ENCODE data around the gene RC3H1. TPM values are rescaled to one million over a fixed set of nuclear protein-coding genes. Genes with fewer than 3 reads are reported as not detected.
"Not testable (repeated sequence)": the region's sequence is repeated elsewhere in the genome, so short reads cannot be mapped to it uniquely, and the experiment has no call there.

RC3H1 gene
- total and polyA plus RNA-seq, 4 donors: 10.8 to 35.6 (median 23.4) TPM

GRCh38 chr1:174005032-174005431, 17.1 kb downstream of the RC3H1 start:
- no peak overlapping the region for H3K27ac ChIP-seq (ENCODE audit: low read depth, low read length)

GRCh38 chr1:174003867-174004266, 18.3 kb downstream of the RC3H1 start:
- Histone ChIP-seq H3K36me3 (ENCODE audit: control insufficient read depth, insufficient read depth, low read length) (peaks cover under 1% of the 10 kb centered on the region), H3K27ac (ENCODE audit: low read depth, low read length) (no peak overlapping the region), H3K27me3 (ENCODE audit: control insufficient read depth, insufficient read depth, low read length) (no peaks in the 10 kb centered on the region), H3K4me1 (ENCODE audit: control insufficient read depth, insufficient read depth, low read length) (no peaks in the 10 kb centered on the region), H3K4me3 (ENCODE audit: low read depth, low read length) (no peak overlapping the region), H3K9me3 (ENCODE audit: control insufficient read depth, insufficient read depth, low read length) (no peaks in the 10 kb centered on the region)
- no peak for DNase-seq (ENCODE audit: low read depth in 4 of 6, low spot score in 6 of 6)
- WGBS (ENCODE audit: insufficient coverage): 100% methylated on average over 2 of the region's 4 CpGs

More at GRCh38 chr1:174005032-174005431, 17.1 kb downstream of the RC3H1 start:
- Histone ChIP-seq H3K4me1 (ENCODE audit: control insufficient read depth, insufficient read depth, low read length) (no peaks in the 10 kb centered on the region), H3K9me3 (ENCODE audit: control insufficient read depth, insufficient read depth, low read length) (no peaks in the 10 kb centered on the region), H3K27me3 (ENCODE audit: control insufficient read depth, insufficient read depth, low read length) (no peaks in the 10 kb centered on the region), H3K36me3 (ENCODE audit: control insufficient read depth, insufficient read depth, low read length) (no peaks in the 10 kb centered on the region), H3K4me3 (ENCODE audit: low read depth, low read length) (no peak overlapping the region)
- peak in 2 of 6 donors; percentile 9 to 20 for DNase-seq (ENCODE audit: low read depth in 4 of 6, low spot score in 6 of 6)
- WGBS (ENCODE audit: insufficient coverage): no CpG with 5 or more reads among the region's 2 CpGs

DNA sequence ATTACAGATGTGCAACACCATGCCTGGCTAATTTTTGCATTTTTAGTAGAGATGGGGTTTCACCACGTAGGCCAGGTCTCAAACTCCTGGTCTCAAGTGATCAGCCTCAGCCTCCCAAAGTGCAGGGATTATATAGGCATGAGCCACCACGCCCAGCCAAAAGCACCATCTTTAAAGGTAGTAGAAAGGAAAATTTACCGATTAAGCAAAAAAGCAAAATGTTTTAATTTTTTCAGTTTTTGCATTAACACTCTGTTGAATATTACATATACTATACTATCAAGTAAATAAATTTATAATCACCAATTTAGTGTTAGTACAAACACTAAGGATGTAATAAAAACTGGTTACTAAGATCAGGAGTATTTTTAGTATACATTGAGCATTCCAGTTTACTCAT, 20.6 kb downstream of the RC3H1 start:
- Histone ChIP-seq H3K27ac (ENCODE audit: low read depth, low read length) (no peak overlapping the region), H3K27me3 (ENCODE audit: control insufficient read depth, insufficient read depth, low read length) (no peaks in the 10 kb centered on the region), H3K4me1 (ENCODE audit: control insufficient read depth, insufficient read depth, low read length) (no peaks in the 10 kb centered on the region), H3K4me3 (ENCODE audit: low read depth, low read length) (no peak overlapping the region), H3K36me3 (ENCODE audit: control insufficient read depth, insufficient read depth, low read length) (peaks cover 3% of the 10 kb centered on the region), H3K9me3 (ENCODE audit: control insufficient read depth, insufficient read depth, low read length) (no peaks in the 10 kb centered on the region)
- no peak for DNase-seq (ENCODE audit: low read depth in 4 of 6, low spot score in 6 of 6)
- WGBS (ENCODE audit: insufficient coverage): no CpG with 5 or more reads among the region's 3 CpGs

DNA sequence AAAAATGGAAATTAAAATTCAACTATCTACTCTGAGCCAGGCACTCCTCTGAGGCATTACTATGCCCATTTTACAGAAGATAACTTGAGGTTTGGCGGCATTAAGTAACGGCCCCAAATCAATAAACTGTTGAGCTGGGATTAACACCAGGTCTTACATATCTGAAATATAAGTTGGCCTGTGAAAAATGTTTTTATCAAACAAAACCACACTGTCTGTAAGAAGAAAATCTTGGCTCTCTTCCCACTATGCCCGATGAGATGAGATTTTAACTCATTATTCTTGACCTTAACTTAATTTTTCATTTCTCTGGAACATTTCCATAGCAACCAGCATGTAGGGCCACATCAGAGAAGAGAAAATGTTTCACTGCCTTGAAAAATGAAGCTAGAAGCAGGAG, 21.8 kb downstream of the RC3H1 start:
- Histone ChIP-seq H3K4me3 (ENCODE audit: low read depth, low read length) (no peak overlapping the region), H3K36me3 (ENCODE audit: control insufficient read depth, insufficient read depth, low read length) (peaks cover 9% of the 10 kb centered on the region), H3K27ac (ENCODE audit: low read depth, low read length) (no peak overlapping the region), H3K27me3 (ENCODE audit: control insufficient read depth, insufficient read depth, low read length) (no peaks in the 10 kb centered on the region), H3K9me3 (ENCODE audit: control insufficient read depth, insufficient read depth, low read length) (no peaks in the 10 kb centered on the region), H3K4me1 (ENCODE audit: control insufficient read depth, insufficient read depth, low read length) (no peaks in the 10 kb centered on the region)
- no CpG with 5 or more reads among the region's 3 CpGs for WGBS (ENCODE audit: insufficient coverage)
- peak in 2 of 6 donors; percentile 26 to 49 for DNase-seq (ENCODE audit: low read depth in 4 of 6, low spot score in 6 of 6)

DNA sequence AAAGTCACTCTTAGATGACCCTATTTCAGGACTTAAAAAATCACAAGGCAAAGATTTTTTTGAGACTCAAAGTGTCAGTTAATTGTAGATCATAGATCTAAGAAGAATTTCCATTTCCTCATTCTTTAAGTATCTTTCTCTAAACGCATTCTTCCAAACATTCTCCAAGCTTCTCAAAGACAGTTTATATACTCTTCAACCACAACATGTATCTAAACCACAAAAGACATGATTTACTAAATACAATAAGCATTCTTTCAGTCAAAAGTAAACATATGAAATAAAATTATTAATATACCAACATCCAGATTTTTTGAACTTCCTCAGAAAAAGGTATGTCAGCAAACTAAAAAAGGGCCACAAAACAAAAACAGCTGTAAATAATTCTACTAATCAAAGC, 24.4 kb downstream of the RC3H1 start:
- DNase-seq (ENCODE audit: low read depth in 4 of 6, low spot score in 6 of 6): no peak
- Histone ChIP-seq H3K9me3 (ENCODE audit: control insufficient read depth, insufficient read depth, low read length) (no peaks in the 10 kb centered on the region), H3K27me3 (ENCODE audit: control insufficient read depth, insufficient read depth, low read length) (no peaks in the 10 kb centered on the region), H3K27ac (ENCODE audit: low read depth, low read length) (no peak overlapping the region), H3K4me1 (ENCODE audit: control insufficient read depth, insufficient read depth, low read length) (no peaks in the 10 kb centered on the region), H3K36me3 (ENCODE audit: control insufficient read depth, insufficient read depth, low read length) (peaks cover 16% of the 10 kb centered on the region), H3K4me3 (ENCODE audit: low read depth, low read length) (no peak overlapping the region)
- no CpG with 5 or more reads among the region's 1 CpG for whole genome bisulfite sequencing (ENCODE audit: insufficient coverage)

- DNase-seq (ENCODE audit: low read depth in 4 of 6, low spot score in 6 of 6): no peak
- no peaks in the 10 kb centered on the region for H3K9me3 ChIP-seq (ENCODE audit: control insufficient read depth, insufficient read depth, low read length)
- no peak overlapping the region for H3K4me3 ChIP-seq (ENCODE audit: low read depth, low read length)
- H3K27ac ChIP-seq (ENCODE audit: low read depth, low read length): no peak overlapping the region
- H3K27me3 ChIP-seq (ENCODE audit: control insufficient read depth, insufficient read depth, low read length): no peaks in the 10 kb centered on the region
- WGBS (ENCODE audit: insufficient coverage): 100% methylated on average over 2 of the region's 5 CpGs
- H3K4me1 ChIP-seq (ENCODE audit: control insufficient read depth, insufficient read depth, low read length): no peaks in the 10 kb centered on the region
- H3K36me3 ChIP-seq (ENCODE audit: control insufficient read depth, insufficient read depth, low read length): peaks cover 24% of the 10 kb centered on the region
Measured at GRCh38 chr1:173996995-173997394, 25.2 kb downstream of the RC3H1 start.

- Histone ChIP-seq H3K27ac (ENCODE audit: low read depth, low read length) (no peak overlapping the region), H3K4me1 (ENCODE audit: control insufficient read depth, insufficient read depth, low read length) (no peaks in the 10 kb centered on the region), H3K4me3 (ENCODE audit: low read depth, low read length) (no peak overlapping the region), H3K9me3 (ENCODE audit: control insufficient read depth, insufficient read depth, low read length) (no peaks in the 10 kb centered on the region), H3K36me3 (ENCODE audit: control insufficient read depth, insufficient read depth, low read length) (peaks cover 30% of the 10 kb centered on the region), H3K27me3 (ENCODE audit: control insufficient read depth, insufficient read depth, low read length) (no peaks in the 10 kb centered on the region)
- no peak for DNase-seq (ENCODE audit: low read depth in 4 of 6, low spot score in 6 of 6)
Measured at GRCh38 chr1:173995475-173995874, 26.7 kb downstream of the RC3H1 start.

DNA sequence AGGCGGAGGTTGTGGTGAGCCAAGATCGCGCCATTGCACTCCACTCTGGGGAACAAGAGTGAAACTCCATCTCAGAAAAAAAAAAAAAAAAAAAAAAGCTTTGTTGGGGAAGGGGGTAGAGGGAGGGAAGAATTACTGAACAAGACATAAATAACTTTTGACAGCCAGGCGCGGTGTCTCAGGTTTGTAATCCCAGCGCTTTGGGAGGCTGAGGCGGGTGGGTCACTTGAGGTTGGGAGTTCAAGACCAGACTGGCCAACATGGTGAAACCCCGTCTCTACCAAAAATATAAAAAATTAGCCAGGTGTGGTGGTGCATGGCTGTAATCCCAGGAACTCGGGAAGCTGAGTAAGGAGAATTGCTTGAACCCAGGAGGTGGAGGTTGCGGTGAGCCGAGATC, 28.2 kb downstream of the RC3H1 start:
- DNase-seq (ENCODE audit: low read depth in 4 of 6, low spot score in 6 of 6); H3K4me1 ChIP-seq (ENCODE audit: control insufficient read depth, insufficient read depth, low read length); H3K4me3 ChIP-seq (ENCODE audit: low read depth, low read length); H3K27me3 ChIP-seq (ENCODE audit: control insufficient read depth, insufficient read depth, low read length); H3K27ac ChIP-seq (ENCODE audit: low read depth, low read length); H3K9me3 ChIP-seq (ENCODE audit: control insufficient read depth, insufficient read depth, low read length): not testable (repeated sequence)
- H3K36me3 ChIP-seq (ENCODE audit: control insufficient read depth, insufficient read depth, low read length): peaks cover 37% of the 10 kb centered on the region
- WGBS (ENCODE audit: insufficient coverage): 86% methylated on average over 2 of the region's 11 CpGs

DNA sequence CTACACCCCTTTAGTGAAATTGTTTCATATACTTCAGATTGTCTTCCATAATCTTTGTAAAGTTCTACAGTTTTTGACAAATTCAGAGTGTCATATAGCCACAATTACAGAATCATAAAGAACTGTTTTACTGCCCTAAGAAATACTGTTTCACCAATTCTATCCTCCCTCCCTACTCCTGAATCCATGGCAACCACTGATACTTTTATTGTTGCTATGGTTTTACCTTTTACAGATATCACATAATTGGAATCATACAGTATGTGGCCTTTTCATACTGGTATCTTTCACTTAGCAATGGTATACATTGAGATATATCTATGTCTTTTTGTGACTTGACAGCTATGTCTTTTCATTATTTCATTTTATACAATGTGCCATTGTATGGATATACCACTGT, 34.1 kb downstream of the RC3H1 start:
- Histone ChIP-seq H3K4me1 (ENCODE audit: control insufficient read depth, insufficient read depth, low read length) (no peaks in the 10 kb centered on the region), H3K27me3 (ENCODE audit: control insufficient read depth, insufficient read depth, low read length) (no peaks in the 10 kb centered on the region), H3K27ac (ENCODE audit: low read depth, low read length) (no peak overlapping the region), H3K36me3 (ENCODE audit: control insufficient read depth, insufficient read depth, low read length) (peaks cover 27% of the 10 kb centered on the region), H3K4me3 (ENCODE audit: low read depth, low read length) (no peak overlapping the region), H3K9me3 (ENCODE audit: control insufficient read depth, insufficient read depth, low read length) (no peaks in the 10 kb centered on the region)
- no peak for DNase-seq (ENCODE audit: low read depth in 4 of 6, low spot score in 6 of 6)

GRCh38 chr1:173986951-173987350, 35.2 kb downstream of the RC3H1 start:
- DNase-seq (ENCODE audit: low read depth in 4 of 6, low spot score in 6 of 6): no peak
- Histone ChIP-seq H3K36me3 (ENCODE audit: control insufficient read depth, insufficient read depth, low read length) (peaks cover 24% of the 10 kb centered on the region), H3K4me3 (ENCODE audit: low read depth, low read length) (no peak overlapping the region), H3K27me3 (ENCODE audit: control insufficient read depth, insufficient read depth, low read length) (no peaks in the 10 kb centered on the region), H3K9me3 (ENCODE audit: control insufficient read depth, insufficient read depth, low read length) (no peaks in the 10 kb centered on the region), H3K27ac (ENCODE audit: low read depth, low read length) (no peak overlapping the region), H3K4me1 (ENCODE audit: control insufficient read depth, insufficient read depth, low read length) (no peaks in the 10 kb centered on the region)
- WGBS (ENCODE audit: insufficient coverage): no CpG with 5 or more reads among the region's 3 CpGs

Measured in spinal cord (tissue), 10 donors.